IMR-90 (cell line): Measurements from ENCODE around the gene USP12. TPM values are rescaled to one million over a fixed set of nuclear protein-coding genes. Genes with fewer than 3 reads are reported as not detected.

Experiments used
- ATAC-seq: fragments of 200-7000 bp; cut with Tn5 transposase; 2 replicates; pipeline ENCODE4 v1.9.1; 2020; ENCODE audit warnings: low read depth, mild to moderate bottlenecking, moderate library complexity
- BruUV-seq: library from RNA; stranded (reverse); fragments of 400-500 nt; replicated peaks from 2 replicates; lab custom pipeline; 2021; lab: Mats Ljungman, UMichigan
- CTCF ChIA-PET: fragments of 300-600 bp; formaldehyde crosslinking; extraction: SDS; loops from one replicate; lab custom pipeline; 2021; ENCODE audit warnings: antibody characterized with exemption; lab: Yijun Ruan, JAX
- POLR2A ChIA-PET: fragments of 300-600 bp; sonication (Branson Sonifier 250); formaldehyde crosslinking; loops from one replicate; lab custom pipeline; 2022; ENCODE audit warnings: antibody characterized with exemption; ENCODE audit not compliant: unreplicated experiment; lab: Charles Lee
- DNase-seq: peaks from one replicate; pipeline ENCODE4 v3.0.0; 2013
- H2AFZ ChIP-seq: replicated peaks from 2 replicates; pipeline ENCODE3; 2013; ENCODE audit warnings: low read length, mild to moderate bottlenecking; ENCODE audit not compliant: poor library complexity
- H2AK5ac ChIP-seq: 2 replicates; pipeline ENCODE4 v1.6.1; 2013; ENCODE audit warnings: low read depth, low read length, inconsistent platforms
- H2AK9ac ChIP-seq: replicated peaks from 2 replicates; pipeline ENCODE3; 2013; ENCODE audit warnings: mild to moderate bottlenecking, low read depth, low read length, moderate library complexity; ENCODE audit not compliant: poor library complexity
- H2BK120ac ChIP-seq: 2 replicates; pipeline ENCODE4 v1.6.1; 2013; ENCODE audit warnings: low read depth, low read length, inconsistent platforms
- H2BK15ac ChIP-seq: 3 replicates; pipeline ENCODE4 v1.6.1; 2013; ENCODE audit warnings: low read depth, low read length, inconsistent platforms
- H2BK20ac ChIP-seq: 2 replicates; pipeline ENCODE4 v1.6.1; 2013; ENCODE audit warnings: low read depth, mild to moderate bottlenecking, inconsistent platforms, low read length, moderate library complexity
- H2BK5ac ChIP-seq: 2 replicates; pipeline ENCODE4 v1.6.1; 2013; ENCODE audit warnings: mild to moderate bottlenecking, low read depth, low read length, inconsistent platforms; ENCODE audit not compliant: poor library complexity, severe bottlenecking
- H3K14ac ChIP-seq: replicated peaks from 2 replicates; pipeline ENCODE4 v1.6.1; 2013; ENCODE audit warnings: low read depth, low read length, inconsistent platforms
- H3K18ac ChIP-seq: 2 replicates; pipeline ENCODE4 v1.6.1; 2013; ENCODE audit warnings: low read depth, low read length, control low read depth
- H3K23ac ChIP-seq: 2 replicates; pipeline ENCODE4 v1.6.1; 2013; ENCODE audit warnings: low read depth, low read length, inconsistent platforms
- H3K27ac ChIP-seq: 2 replicates; pipeline ENCODE4 v1.5.1; 2013; ENCODE audit warnings: mild to moderate bottlenecking, control low read depth, low read length; ENCODE audit not compliant: insufficient read depth
- H3K27me3 ChIP-seq: 2 replicates; pipeline ENCODE4 v1.6.1; 2013; ENCODE audit warnings: low read length; ENCODE audit not compliant: control insufficient read depth, insufficient read depth
- H3K36me3 ChIP-seq: 2 replicates; pipeline ENCODE4 v1.6.1; 2013; ENCODE audit warnings: low read length, mixed read lengths; ENCODE audit not compliant: control insufficient read depth, insufficient read depth
- H3K4ac ChIP-seq: 2 replicates; pipeline ENCODE4 v1.6.1; 2013; ENCODE audit warnings: low read depth, low read length, inconsistent platforms
- H3K4me1 ChIP-seq: 2 replicates; pipeline ENCODE4 v1.6.1; 2013; ENCODE audit warnings: low read length, mixed read lengths; ENCODE audit not compliant: control insufficient read depth, insufficient read depth
- H3K4me2 ChIP-seq: 2 replicates; pipeline ENCODE4 v1.6.1; 2013; ENCODE audit warnings: low read depth, mild to moderate bottlenecking, control low read depth, low read length, moderate library complexity
- H3K4me3 ChIP-seq: 2 replicates; pipeline ENCODE4 v1.5.1; 2013; ENCODE audit warnings: low read depth, mild to moderate bottlenecking, control low read depth, low read length, moderate library complexity; ENCODE audit not compliant: insufficient read depth
- H3K56ac ChIP-seq: 2 replicates; pipeline ENCODE4 v1.6.1; 2013; ENCODE audit warnings: low read length, inconsistent platforms; ENCODE audit not compliant: insufficient read depth; ENCODE audit errors: extremely low read depth
- H3K79me1 ChIP-seq, 2 experiments: 2 replicates each; pipeline ENCODE4 v1.6.1; 2013; ENCODE audit warnings: low read length in 2 of 2, inconsistent platforms in 1 of 2, low read depth in 1 of 2
- H3K9ac ChIP-seq: 2 replicates; pipeline ENCODE4 v1.6.1; 2013; ENCODE audit warnings: low read depth, low read length, control low read depth
- H3K9me1 ChIP-seq: 2 replicates; pipeline ENCODE4 v1.6.1; 2013; ENCODE audit warnings: low read length, inconsistent platforms; ENCODE audit not compliant: insufficient read depth
- H3K9me3 ChIP-seq: 2 replicates; pipeline ENCODE4 v1.6.1; 2013; ENCODE audit warnings: low read length; ENCODE audit not compliant: control insufficient read depth, insufficient read depth
- H4K20me1 ChIP-seq: 2 replicates; pipeline ENCODE4 v1.6.1; 2013; ENCODE audit warnings: low read length, inconsistent platforms; ENCODE audit not compliant: insufficient read depth
- H4K5ac ChIP-seq: 2 replicates; pipeline ENCODE4 v1.6.1; 2013; ENCODE audit warnings: mild to moderate bottlenecking, low read depth, low read length, control low read depth
- H4K8ac ChIP-seq, 2 experiments: 2 replicates each; pipeline ENCODE4 v1.6.1; 2013; ENCODE audit warnings: low read depth in 2 of 2, low read length in 2 of 2, control low read depth in 1 of 2, inconsistent platforms in 1 of 2
- H4K91ac ChIP-seq: 2 replicates; pipeline ENCODE4 v1.6.1; 2013; ENCODE audit warnings: low read depth, low read length, inconsistent platforms; ENCODE audit not compliant: insufficient read depth
- MAFK ChIP-seq: IDR thresholded peaks from 2 replicates; pipeline ENCODE4 v1.6.1; 2012; ENCODE audit warnings: low read depth, low read length, improper control_type of control experiment
- MXI1 ChIP-seq: IDR thresholded peaks from 2 replicates; pipeline ENCODE4 v1.6.1; 2012; ENCODE audit warnings: low read depth, mild to moderate bottlenecking, low read length, moderate library complexity, borderline replicate concordance
- POLR2A ChIP-seq: IDR thresholded peaks from 2 replicates; pipeline ENCODE4 v1.6.1; 2012; ENCODE audit warnings: mild to moderate bottlenecking, low read depth, low read length
- SMC3 ChIP-seq: fragments of 150-350 bp; IDR thresholded peaks from 2 replicates; pipeline ENCODE4 v1.6.1; 2016; ENCODE audit warnings: low read depth, mild to moderate bottlenecking, antibody characterized with exemption, low read length, moderate library complexity
- USF2 ChIP-seq: fragments of 150-350 bp; IDR thresholded peaks from 2 replicates; pipeline ENCODE4 v1.6.1; 2017; ENCODE audit warnings: mild to moderate bottlenecking, antibody characterized with exemption, low read length, low read depth
- WGBS, 2 experiments: methylation state at CpG; one replicate each; pipeline versions ENCODE4 v1.1.5 to v1.1.7; 2013; ENCODE audit warnings: missing lambda C conversion rate in 2 of 2; ENCODE audit not compliant: insufficient read length in 1 of 2; ENCODE audit errors: extremely low coverage in 2 of 2; 5-methylcytosine and 5-hydroxymethylcytosine counted together
- dilution Hi-C: fragments of 300-500 bp; cut with HindIII; formaldehyde crosslinking; loops from one replicate; pipeline ENCODE4 v1.14.3; 2018; ENCODE audit warnings: low sequenced_read_pairs; ENCODE audit not compliant: unreplicated experiment
- in situ Hi-C: fragments of 300-500 bp; cut with MboI; formaldehyde crosslinking; loops from 3 replicates; pipeline ENCODE4 v1.14.3; 2019; ENCODE audit warnings: low sequenced_read_pairs, inconsistent platforms, mixed read lengths
- intact Hi-C: fragments of 100-400 bp; cut with micrococcal nuclease; formaldehyde crosslinking; loops from 2 replicates; pipeline ENCODE4 v1.10.0; 2022
- polyA plus RNA-seq, 3 experiments: library from polyadenylated mRNA; depleted of rRNA; stranded (reverse); fragments of >200 nt; gene quantifications; 2 replicates each; pipeline ENCODE4 v1.2.3, GENCODE V29; 2012; ENCODE audit warnings: low replicate concordance in 1 of 3
- total RNA-seq: library from RNA; depleted of rRNA; stranded (reverse); fragments of >200 nt; gene quantifications from 2 replicates; pipeline ENCODE4 v1.2.3, GENCODE V29; 2012

The USP12 gene
- total and polyA plus RNA-seq, 2 of the 4 experiments (the other 2 are of a cell fraction), result 11.8 to 16.5 TPM

DNA sequence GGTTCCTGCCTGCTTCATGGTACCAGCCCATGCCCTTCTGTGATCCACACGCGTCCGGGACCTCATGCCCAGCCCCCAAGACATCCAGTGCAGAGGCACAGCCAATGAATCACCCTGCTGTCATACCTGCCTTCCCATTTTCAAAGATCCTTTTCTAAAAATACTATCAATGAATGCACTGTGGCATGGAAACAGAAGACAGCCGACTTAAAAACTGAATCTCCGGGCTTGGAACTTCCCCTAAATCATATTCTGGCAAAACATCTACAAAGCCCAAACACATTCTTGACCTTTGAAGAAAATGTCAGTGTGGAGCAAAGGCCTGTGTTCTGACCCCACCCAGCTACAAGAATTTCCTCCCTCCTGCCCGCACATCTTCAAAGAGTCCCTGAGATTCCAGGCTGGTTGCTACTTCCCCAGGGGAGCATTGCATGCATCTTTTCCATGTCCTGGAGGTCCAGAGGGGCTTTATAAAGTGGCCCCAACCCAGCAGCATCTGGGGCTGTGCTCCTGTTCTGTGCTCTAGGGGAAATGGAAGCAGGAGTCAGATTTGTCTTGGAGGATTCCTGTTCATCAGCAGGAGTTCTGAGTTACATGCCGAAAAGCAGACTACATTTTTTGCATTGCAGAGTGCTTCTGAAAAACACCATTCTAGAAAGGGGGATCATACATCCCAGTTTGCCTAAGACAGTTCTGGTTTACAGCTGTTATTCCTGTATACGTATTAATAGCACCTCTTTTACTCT is 135.2 kb downstream of the USP12 start:
- no peak overlapping the region for H3K56ac ChIP-seq
- H4K5ac ChIP-seq, result no peak overlapping the region
- no peak overlapping the region; the same call in 1 of the 2 replicates for H3K4me2 ChIP-seq
- 0 out of 2 replicates have a peak overlapping the region, but pooled peaks have one; percentile 50 for H3K4ac ChIP-seq
- WGBS, 2 experiments, result 71% methylated on average over 1 of the region's 8 CpGs; no CpG with 5 or more reads in 1 of the 2 experiments
- no TSS peak for BruUV-seq
- CTCF ChIA-PET, result no interaction called here
- H4K91ac ChIP-seq, result peak overlapping the region; percentile 2
- H3K27ac ChIP-seq, result peak overlapping the region; percentile 25; the same call in 1 of the 2 replicates
- H3K36me3 ChIP-seq, result no peaks in the 10 kb centered on the region
- peak overlapping the region; percentile 3; the same call in 1 of the 2 replicates for H2BK120ac ChIP-seq
- H3K18ac ChIP-seq, result peak overlapping the region; percentile 69; the same call in 1 of the 2 replicates
- no peaks in the 10 kb centered on the region for H4K20me1 ChIP-seq
- H3K14ac ChIP-seq, result peak overlapping the region; percentile 29
- H3K9ac ChIP-seq, result no peak overlapping the region
- H2BK15ac ChIP-seq, result peak overlapping the region; percentile 20; the same call in 1 of the 3 replicates
- DNase-seq, result no peak
- peak overlapping the region; percentile 42; the same call in 1 of the 2 replicates for H2BK20ac ChIP-seq
- peak overlapping the region; percentile 48 for H2AFZ ChIP-seq
- peak; percentile 55 for ATAC-seq
- peak overlapping the region; percentile 61 for H2AK5ac ChIP-seq
- no peaks in the 10 kb centered on the region for H3K79me1 ChIP-seq
- in situ Hi-C loops, result no loop called here
- H3K4me3 ChIP-seq, result no peak overlapping the region
- peaks cover 13% of the 10 kb centered on the region for H3K9me1 ChIP-seq
- H4K8ac ChIP-seq, result peak overlapping the region in 1 of 2 experiments; percentile 22; a peak in 1 of 4 replicates
- peaks cover 3% of the 10 kb centered on the region; the same call in 1 of the 2 replicates for H3K9me3 ChIP-seq
- no peak overlapping the region for H2AK9ac ChIP-seq
- H3K4me1 ChIP-seq, result peaks cover 23% of the 10 kb centered on the region
- POLR2A ChIA-PET, result no interaction called here
- no peak for TF ChIP-seq POLR2A
- TF ChIP-seq MAFK, result no peak
- TF ChIP-seq MXI1, result no peak
- TF ChIP-seq SMC3, result no peak
- no peak for TF ChIP-seq USF2
- no peaks in the 10 kb centered on the region for H3K27me3 ChIP-seq
- intact Hi-C loops, result loop anchor here (2.0 kb wide), 1 partner anchor 14 kb away; no protein-coding TSS in a partner anchor
- no peak overlapping the region for H2BK5ac ChIP-seq
- dilution Hi-C loops, result no loop called here
- H3K23ac ChIP-seq, result no peak overlapping the region
